Measurements from ENCODE around the gene SHC2.

The SHC2 gene

GRCh38 chr19:475360-475759 is 14.5 kb upstream of the SHC2 start:
- no peak overlapping the region for H3K4me3 ChIP-seq (ENCODE audit: low read depth, low read length)
- no peak for TF ChIP-seq CTCF (IDR thresholded peaks at IDR 0.05; ENCODE audit: insufficient read depth, low read depth, low read length, missing control alignments)
- DNase-seq (ENCODE audit: low read depth), result no peak

- no peak overlapping the region for H3K4me3 ChIP-seq (ENCODE audit: low read depth, low read length)
- DNase-seq (ENCODE audit: low read depth), result no peak
- no peak for TF ChIP-seq CTCF (IDR thresholded peaks at IDR 0.05; ENCODE audit: insufficient read depth, low read depth, low read length, missing control alignments)
Observed at GRCh38 chr19:474126-475078, 13.6 kb upstream of the SHC2 start.

- no peak for DNase-seq (ENCODE audit: low read depth)
- no peak for TF ChIP-seq CTCF (IDR thresholded peaks at IDR 0.05; ENCODE audit: insufficient read depth, low read depth, low read length, missing control alignments)
- H3K4me3 ChIP-seq (ENCODE audit: low read depth, low read length), result no peak overlapping the region
Observed at GRCh38 chr19:472005-472858, 11.4 kb upstream of the SHC2 start.

GRCh38 chr19:470701-471100 is 9.9 kb upstream of the SHC2 start:
- no peak overlapping the region for H3K4me3 ChIP-seq (ENCODE audit: low read depth, low read length)
- no peak for DNase-seq (ENCODE audit: low read depth)
- TF ChIP-seq CTCF (IDR thresholded peaks at IDR 0.05; ENCODE audit: insufficient read depth, low read depth, low read length, missing control alignments), result no peak

GRCh38 chr19:469833-470232 is 9.0 kb upstream of the SHC2 start:
- no peak for DNase-seq (ENCODE audit: low read depth)
- no peak overlapping the region for H3K4me3 ChIP-seq (ENCODE audit: low read depth, low read length)
- no peak for TF ChIP-seq CTCF (IDR thresholded peaks at IDR 0.05; ENCODE audit: insufficient read depth, low read depth, low read length, missing control alignments)

- no peak for DNase-seq (ENCODE audit: low read depth)
- no peak overlapping the region for H3K4me3 ChIP-seq (ENCODE audit: low read depth, low read length)
- no peak for TF ChIP-seq CTCF (IDR thresholded peaks at IDR 0.05; ENCODE audit: insufficient read depth, low read depth, low read length, missing control alignments)
Observed at GRCh38 chr19:468587-469256, 7.9 kb upstream of the SHC2 start.

All from GM12865 (cell line).